Measurements from ENCODE around the gene C22orf42.
"Not testable (repeated sequence)": the region's sequence is repeated elsewhere in the genome, so short reads cannot be mapped to it uniquely, and the experiment has no call there.

Gene C22orf42

GRCh38 chr22:32183625-32184024 lies 24.5 kb upstream of the C22orf42 start:
- DNase-seq = no peak

GRCh38 chr22:32181043-32181442 lies 21.9 kb upstream of the C22orf42 start:
- no peak for DNase-seq

GRCh38 chr22:32177221-32177765 lies 18.2 kb upstream of the C22orf42 start:
- DNase-seq = no peak

GRCh38 chr22:32175683-32176644 lies 16.9 kb upstream of the C22orf42 start:
- no peak for DNase-seq

- DNase-seq = no peak
Observed at GRCh38 chr22:32175115-32175514, 16.0 kb upstream of the C22orf42 start.

- no peak for DNase-seq
Observed at GRCh38 chr22:32165681-32166080, 6.6 kb upstream of the C22orf42 start.

- DNase-seq = peak; percentile 19
Observed at GRCh38 chr22:32164075-32164860, 5.2 kb upstream of the C22orf42 start.

- not testable (repeated sequence) for DNase-seq
Observed at GRCh38 chr22:32160411-32160810, 1.3 kb upstream of the C22orf42 start.

- DNase-seq = not testable (repeated sequence)
Observed at GRCh38 chr22:32157632-32158031, 1.5 kb downstream of the C22orf42 start.

- not testable (repeated sequence) for DNase-seq
Observed at GRCh38 chr22:32154727-32155126, 4.4 kb downstream of the C22orf42 start.

GRCh38 chr22:32151641-32152040 lies 7.5 kb downstream of the C22orf42 start:
- not testable (repeated sequence) for DNase-seq

GRCh38 chr22:32150647-32151046 lies 8.5 kb downstream of the C22orf42 start:
- DNase-seq = not testable (repeated sequence)

GRCh38 chr22:32148372-32148771 lies 10.7 kb downstream of the C22orf42 start:
- DNase-seq = not testable (repeated sequence)

GRCh38 chr22:32147128-32147527 lies 12.0 kb downstream of the C22orf42 start:
- DNase-seq = not testable (repeated sequence)

GRCh38 chr22:32144496-32145274 lies 14.4 kb downstream of the C22orf42 start:
- DNase-seq = peak; percentile 69

- peak; percentile 12 for DNase-seq
Observed at GRCh38 chr22:32142600-32142999, 16.5 kb downstream of the C22orf42 start.

- DNase-seq = not testable (repeated sequence)
Observed at GRCh38 chr22:32140688-32141087, 18.4 kb downstream of the C22orf42 start.

GRCh38 chr22:32138576-32138975 lies 20.5 kb downstream of the C22orf42 start:
- DNase-seq = not testable (repeated sequence)

GRCh38 chr22:32137731-32138324 lies 21.3 kb downstream of the C22orf42 start:
- DNase-seq = peak; percentile 47

- DNase-seq = not testable (repeated sequence)
Observed at GRCh38 chr22:32136881-32137280, 22.2 kb downstream of the C22orf42 start.

GRCh38 chr22:32135958-32136357 lies 23.1 kb downstream of the C22orf42 start:
- not testable (repeated sequence) for DNase-seq

- DNase-seq = not testable (repeated sequence)
Observed at GRCh38 chr22:32134796-32135195, 24.3 kb downstream of the C22orf42 start.
